ENCODE data around the gene RIIAD1.
"Not testable (repeated sequence)": the region's sequence is repeated elsewhere in the genome, so short reads cannot be mapped to it uniquely, and the experiment has no call there.

Gene RIIAD1

GRCh38 chr1:151723726-151724370 lies 2.5 kb downstream of the RIIAD1 start:
- no peaks in the 10 kb centered on the region for H3K36me3 ChIP-seq (ENCODE audit: control insufficient read depth, insufficient read depth, low read length)
- no peaks in the 10 kb centered on the region for H3K9me3 ChIP-seq (ENCODE audit: control insufficient read depth, low read length)
- H3K4me1 ChIP-seq (ENCODE audit: control insufficient read depth, insufficient read depth, low read length), result peaks cover 18% of the 10 kb centered on the region
- H3K4me3 ChIP-seq (ENCODE audit: low read length), result no peak overlapping the region
- no peak overlapping the region for H3K9ac ChIP-seq (ENCODE audit: low read length)
- peaks cover 5% of the 10 kb centered on the region for H3K27me3 ChIP-seq (ENCODE audit: control insufficient read depth, insufficient read depth, low read length)

- H3K9ac ChIP-seq (ENCODE audit: low read length), result no peak overlapping the region
- no peak overlapping the region for H3K4me3 ChIP-seq (ENCODE audit: low read length)
- peaks cover 7% of the 10 kb centered on the region for H3K27me3 ChIP-seq (ENCODE audit: control insufficient read depth, insufficient read depth, low read length)
- no peaks in the 10 kb centered on the region for H3K9me3 ChIP-seq (ENCODE audit: control insufficient read depth, low read length)
- no peaks in the 10 kb centered on the region for H3K36me3 ChIP-seq (ENCODE audit: control insufficient read depth, insufficient read depth, low read length)
- H3K4me1 ChIP-seq (ENCODE audit: control insufficient read depth, insufficient read depth, low read length), result peaks cover 14% of the 10 kb centered on the region
Observed at GRCh38 chr1:151728151-151729054, 7.1 kb downstream of the RIIAD1 start.

- Histone ChIP-seq H3K9ac (ENCODE audit: low read length) (peak overlapping the region; percentile 54), H3K4me1 (ENCODE audit: control insufficient read depth, insufficient read depth, low read length) (peaks cover 14% of the 10 kb centered on the region), H3K4me3 (ENCODE audit: low read length) (peak overlapping the region; percentile 18), H3K36me3 (ENCODE audit: control insufficient read depth, insufficient read depth, low read length) (no peaks in the 10 kb centered on the region), H3K9me3 (ENCODE audit: control insufficient read depth, low read length) (no peaks in the 10 kb centered on the region), H3K27me3 (ENCODE audit: control insufficient read depth, insufficient read depth, low read length) (peaks cover 2% of the 10 kb centered on the region)
Observed at GRCh38 chr1:151729157-151729965, 8.0 kb downstream of the RIIAD1 start.

- peak overlapping the region; percentile 18 for H3K4me3 ChIP-seq (ENCODE audit: low read length)
- peaks cover 14% of the 10 kb centered on the region for H3K4me1 ChIP-seq (ENCODE audit: control insufficient read depth, insufficient read depth, low read length)
- peaks cover 2% of the 10 kb centered on the region for H3K27me3 ChIP-seq (ENCODE audit: control insufficient read depth, insufficient read depth, low read length)
- H3K36me3 ChIP-seq (ENCODE audit: control insufficient read depth, insufficient read depth, low read length), result no peaks in the 10 kb centered on the region
- H3K9ac ChIP-seq (ENCODE audit: low read length), result no peak overlapping the region
- H3K9me3 ChIP-seq (ENCODE audit: control insufficient read depth, low read length), result no peaks in the 10 kb centered on the region
Observed at GRCh38 chr1:151729966-151730291, 8.6 kb downstream of the RIIAD1 start.

- Histone ChIP-seq H3K4me1 (ENCODE audit: control insufficient read depth, insufficient read depth, low read length) (peaks cover 14% of the 10 kb centered on the region), H3K36me3 (ENCODE audit: control insufficient read depth, insufficient read depth, low read length) (no peaks in the 10 kb centered on the region), H3K27me3 (ENCODE audit: control insufficient read depth, insufficient read depth, low read length) (peaks cover 2% of the 10 kb centered on the region), H3K9ac (ENCODE audit: low read length) (no peak overlapping the region), H3K4me3 (ENCODE audit: low read length) (no peak overlapping the region), H3K9me3 (ENCODE audit: control insufficient read depth, low read length) (no peaks in the 10 kb centered on the region)
Observed at GRCh38 chr1:151733126-151733525, 11.8 kb downstream of the RIIAD1 start.

- not testable (repeated sequence) for H3K36me3 ChIP-seq (ENCODE audit: control insufficient read depth, insufficient read depth, low read length); H3K9me3 ChIP-seq (ENCODE audit: control insufficient read depth, low read length); H3K9ac ChIP-seq (ENCODE audit: low read length); H3K27me3 ChIP-seq (ENCODE audit: control insufficient read depth, insufficient read depth, low read length); H3K4me3 ChIP-seq (ENCODE audit: low read length)
- peaks cover 12% of the 10 kb centered on the region for H3K4me1 ChIP-seq (ENCODE audit: control insufficient read depth, insufficient read depth, low read length)
Observed at GRCh38 chr1:151733995-151734394, 12.7 kb downstream of the RIIAD1 start.

- Histone ChIP-seq H3K27me3 (ENCODE audit: control insufficient read depth, insufficient read depth, low read length) (no peaks in the 10 kb centered on the region), H3K9ac (ENCODE audit: low read length) (no peak overlapping the region), H3K4me1 (ENCODE audit: control insufficient read depth, insufficient read depth, low read length) (no peaks in the 10 kb centered on the region), H3K36me3 (ENCODE audit: control insufficient read depth, insufficient read depth, low read length) (no peaks in the 10 kb centered on the region), H3K4me3 (ENCODE audit: low read length) (no peak overlapping the region), H3K9me3 (ENCODE audit: control insufficient read depth, low read length) (no peaks in the 10 kb centered on the region)
Observed at GRCh38 chr1:151737026-151737425, 15.7 kb downstream of the RIIAD1 start.

GRCh38 chr1:151737479-151737878 lies 16.2 kb downstream of the RIIAD1 start:
- H3K9me3 ChIP-seq (ENCODE audit: control insufficient read depth, low read length), result no peaks in the 10 kb centered on the region
- H3K27me3 ChIP-seq (ENCODE audit: control insufficient read depth, insufficient read depth, low read length), result no peaks in the 10 kb centered on the region
- no peak overlapping the region for H3K9ac ChIP-seq (ENCODE audit: low read length)
- no peak overlapping the region for H3K4me3 ChIP-seq (ENCODE audit: low read length)
- H3K36me3 ChIP-seq (ENCODE audit: control insufficient read depth, insufficient read depth, low read length), result no peaks in the 10 kb centered on the region
- no peaks in the 10 kb centered on the region for H3K4me1 ChIP-seq (ENCODE audit: control insufficient read depth, insufficient read depth, low read length)

GRCh38 chr1:151739590-151740355 lies 18.5 kb downstream of the RIIAD1 start:
- H3K9ac ChIP-seq (ENCODE audit: low read length), result no peak overlapping the region
- H3K4me3 ChIP-seq (ENCODE audit: low read length), result no peak overlapping the region
- no peaks in the 10 kb centered on the region for H3K27me3 ChIP-seq (ENCODE audit: control insufficient read depth, insufficient read depth, low read length)
- H3K4me1 ChIP-seq (ENCODE audit: control insufficient read depth, insufficient read depth, low read length), result no peaks in the 10 kb centered on the region
- H3K9me3 ChIP-seq (ENCODE audit: control insufficient read depth, low read length), result no peaks in the 10 kb centered on the region
- no peaks in the 10 kb centered on the region for H3K36me3 ChIP-seq (ENCODE audit: control insufficient read depth, insufficient read depth, low read length)

- Histone ChIP-seq H3K27me3 (ENCODE audit: control insufficient read depth, insufficient read depth, low read length) (no peaks in the 10 kb centered on the region), H3K4me1 (ENCODE audit: control insufficient read depth, insufficient read depth, low read length) (no peaks in the 10 kb centered on the region), H3K9ac (ENCODE audit: low read length) (no peak overlapping the region)
Observed at GRCh38 chr1:151741516-151741915, 20.2 kb downstream of the RIIAD1 start.

GRCh38 chr1:151756291-151756690 lies 35.0 kb downstream of the RIIAD1 start:
- H3K36me3 ChIP-seq (ENCODE audit: control insufficient read depth, insufficient read depth, low read length), result no peaks in the 10 kb centered on the region
- H3K27me3 ChIP-seq (ENCODE audit: control insufficient read depth, insufficient read depth, low read length), result no peaks in the 10 kb centered on the region
- H3K4me3 ChIP-seq (ENCODE audit: low read length), result no peak overlapping the region
- no peak overlapping the region for H3K9ac ChIP-seq (ENCODE audit: low read length)
- H3K9me3 ChIP-seq (ENCODE audit: control insufficient read depth, low read length), result no peaks in the 10 kb centered on the region
- no peaks in the 10 kb centered on the region for H3K4me1 ChIP-seq (ENCODE audit: control insufficient read depth, insufficient read depth, low read length)

More at GRCh38 chr1:151741516-151741915, 20.2 kb downstream of the RIIAD1 start:
- no peaks in the 10 kb centered on the region for H3K36me3 ChIP-seq (ENCODE audit: control insufficient read depth, insufficient read depth, low read length)
- H3K9me3 ChIP-seq (ENCODE audit: control insufficient read depth, low read length), result no peaks in the 10 kb centered on the region
- no peak overlapping the region for H3K4me3 ChIP-seq (ENCODE audit: low read length)
